HG03045 (cell line): ENCODE measurements around the gene E2F8.

Source experiments
- ATAC-seq: cut with Tn5 transposase; IDR thresholded peaks from one replicate; pipeline ENCODE4 v1.9.1; 2021; ENCODE audit warnings: mild to moderate bottlenecking, moderate library complexity; ENCODE audit not compliant: unreplicated experiment

E2F8 gene

DNA sequence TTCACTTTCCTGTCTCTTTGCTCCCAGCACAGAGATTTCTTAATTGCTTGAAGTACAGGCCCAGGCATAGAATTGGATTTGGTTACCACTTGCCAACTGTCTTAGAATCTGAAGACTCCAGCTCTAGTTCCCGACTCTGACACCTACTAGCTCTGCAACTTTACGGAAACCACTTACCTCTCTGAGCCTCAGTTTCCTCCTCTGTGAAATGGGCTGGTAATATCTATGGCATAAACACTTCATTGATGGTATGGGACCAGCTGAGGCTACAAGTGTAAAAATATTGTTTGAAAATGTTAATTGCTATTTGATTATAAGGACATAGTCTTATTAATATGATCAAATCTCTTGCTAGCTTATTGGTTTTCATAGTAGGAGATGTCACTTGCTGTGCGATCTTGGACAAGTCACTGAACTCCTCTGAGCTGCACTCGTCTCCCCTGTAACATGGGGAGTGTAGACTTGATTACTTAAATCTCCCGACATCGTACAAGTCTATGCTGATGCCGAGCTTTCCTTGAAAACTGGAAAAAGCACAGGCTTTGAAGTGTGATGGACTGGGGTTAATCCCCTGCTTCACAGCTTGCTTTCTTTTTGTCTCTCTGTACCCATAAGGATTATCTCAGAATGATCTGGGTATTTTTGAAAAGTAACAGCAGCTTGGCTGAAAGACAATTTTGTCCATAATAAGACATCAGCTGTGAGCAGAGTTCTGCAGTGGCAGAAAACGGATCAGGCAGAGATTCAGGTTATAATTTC is 11.8 kb upstream of the E2F8 start:
- no peak for ATAC-seq

GRCh38 chr11:19251577-19251976 is 10.8 kb upstream of the E2F8 start:
- ATAC-seq: no peak

GRCh38 chr11:19246816-19247215 is 6.1 kb upstream of the E2F8 start:
- ATAC-seq: no peak

- no peak for ATAC-seq
Observed at GRCh38 chr11:19245351-19245750, 4.6 kb upstream of the E2F8 start.

GRCh38 chr11:19244621-19245020 is 3.9 kb upstream of the E2F8 start:
- ATAC-seq: no peak

GRCh38 chr11:19244084-19244483 is 3.3 kb upstream of the E2F8 start:
- no peak for ATAC-seq

GRCh38 chr11:19243613-19244012 is 2.9 kb upstream of the E2F8 start:
- ATAC-seq: no peak

DNA sequence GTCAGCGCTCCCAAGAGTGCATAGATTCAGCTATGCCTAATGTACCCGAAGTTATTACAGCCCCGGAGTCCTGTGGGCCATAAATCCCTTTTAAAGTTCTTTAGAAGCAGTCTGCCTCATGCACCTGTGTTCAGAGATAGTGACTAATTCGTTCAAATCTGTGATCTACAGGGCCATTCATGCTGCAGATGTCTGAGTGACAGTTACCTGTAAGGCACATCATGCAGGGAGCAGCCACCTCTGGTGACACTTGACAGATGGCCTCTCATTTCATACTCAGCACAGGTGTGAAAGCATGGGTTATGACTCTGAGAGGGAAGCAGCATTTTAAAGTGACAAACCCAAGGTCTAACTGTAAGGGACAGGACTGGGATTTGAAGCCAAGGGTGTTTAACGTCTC is 2.4 kb upstream of the E2F8 start:
- ATAC-seq: no peak

DNA sequence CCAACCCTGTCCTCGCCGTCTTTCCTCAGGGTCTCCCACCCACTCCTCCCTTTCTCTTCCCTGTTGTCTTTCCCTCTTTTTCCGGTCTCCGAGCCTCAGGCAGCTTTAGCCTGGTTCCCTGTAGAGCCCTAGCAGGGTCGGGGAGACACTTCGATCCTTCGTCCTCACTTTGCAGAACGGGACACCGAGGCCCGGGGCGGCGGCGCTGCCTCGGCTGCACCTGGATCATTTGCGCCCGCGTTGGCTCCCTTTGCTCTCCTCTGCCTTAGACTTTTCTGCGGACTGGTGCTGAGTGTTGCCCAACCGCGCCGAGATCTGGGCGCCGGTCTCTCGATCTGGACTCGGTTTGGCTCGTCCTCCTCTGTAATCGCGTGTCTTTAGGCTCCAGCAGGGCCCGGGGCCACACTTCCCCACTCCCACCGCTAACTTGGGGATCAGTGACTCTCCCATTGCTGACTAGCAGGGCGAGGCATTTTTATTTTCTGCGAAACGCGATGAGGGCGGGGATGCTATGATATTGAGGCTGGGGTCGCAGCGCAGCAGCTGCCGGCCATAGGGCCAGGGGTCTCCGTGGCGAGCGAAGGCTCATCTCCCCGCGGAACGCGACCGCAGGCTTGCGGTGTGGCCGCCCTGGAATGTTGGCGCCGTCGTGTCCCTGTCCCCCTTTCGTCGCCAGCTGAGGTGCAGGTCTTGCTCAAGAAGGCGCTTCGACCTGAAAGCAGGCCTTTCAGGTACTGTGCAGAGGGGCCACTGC is 1.6 kb upstream of the E2F8 start:
- ATAC-seq: no peak

DNA sequence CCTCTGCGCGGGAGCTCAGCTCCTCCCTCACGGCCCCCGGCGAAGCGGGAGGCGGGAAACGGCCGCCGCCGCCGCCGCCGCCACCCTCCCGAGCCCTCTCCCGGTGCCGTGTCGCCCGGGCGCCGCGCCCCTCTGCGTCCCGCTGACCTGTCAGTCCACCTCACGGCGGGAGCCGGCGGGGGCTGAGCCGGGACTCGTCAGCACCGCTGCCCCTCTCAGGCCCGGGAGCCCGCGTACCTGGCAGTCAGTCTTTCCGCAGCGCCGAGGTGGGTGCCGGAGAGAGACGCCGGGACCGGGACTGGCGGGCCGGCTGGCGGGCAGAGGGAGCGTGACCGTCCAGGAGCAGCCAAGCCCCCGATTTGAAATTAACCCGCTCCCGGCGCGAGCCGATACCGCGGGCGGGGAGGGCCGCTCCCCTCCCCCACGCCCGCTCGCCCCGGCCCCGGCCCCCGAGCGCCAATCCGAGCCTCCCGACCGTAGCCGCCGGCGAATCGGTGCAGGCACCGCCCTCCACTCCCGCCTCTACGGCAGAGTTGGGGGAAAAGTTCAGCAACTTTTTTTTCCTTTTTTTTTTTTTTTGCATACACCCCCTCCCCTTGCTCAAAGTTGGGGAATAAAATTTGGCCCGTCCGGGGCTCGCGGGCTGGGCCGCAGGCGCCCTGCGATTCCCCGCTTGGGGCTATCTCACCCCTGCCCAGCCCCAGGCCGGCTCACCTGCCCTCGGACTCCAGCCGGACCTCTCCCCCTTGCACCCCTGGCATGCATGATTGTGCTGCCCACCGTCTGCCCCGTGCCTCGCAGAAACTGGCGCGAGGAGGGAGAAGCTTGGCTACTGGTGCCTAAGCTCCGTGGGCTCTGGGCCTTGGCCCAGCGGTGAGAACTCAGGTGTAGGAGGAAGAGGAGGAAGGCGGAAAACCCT is 774 bp upstream of the E2F8 start:
- peak; percentile 35 for ATAC-seq

DNA sequence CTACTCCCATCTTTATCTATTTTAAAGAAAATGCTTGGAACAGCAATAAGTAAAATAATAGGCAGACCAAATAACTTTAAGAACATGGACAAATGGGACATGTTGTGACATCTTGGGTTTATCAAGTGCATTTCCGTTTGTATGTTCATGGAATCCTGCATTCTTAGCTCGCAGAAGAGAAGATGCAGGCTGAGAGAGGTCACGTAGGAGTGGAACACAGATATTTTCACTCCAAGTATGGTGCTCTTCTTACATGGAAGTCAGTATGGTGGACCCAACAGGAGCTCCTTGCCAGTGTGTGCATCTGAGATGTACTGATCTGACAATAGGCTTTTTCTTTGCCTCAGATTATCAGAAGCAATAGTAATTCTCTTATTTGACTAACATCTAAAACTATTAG is 1.7 kb downstream of the E2F8 start:
- ATAC-seq: no peak

DNA sequence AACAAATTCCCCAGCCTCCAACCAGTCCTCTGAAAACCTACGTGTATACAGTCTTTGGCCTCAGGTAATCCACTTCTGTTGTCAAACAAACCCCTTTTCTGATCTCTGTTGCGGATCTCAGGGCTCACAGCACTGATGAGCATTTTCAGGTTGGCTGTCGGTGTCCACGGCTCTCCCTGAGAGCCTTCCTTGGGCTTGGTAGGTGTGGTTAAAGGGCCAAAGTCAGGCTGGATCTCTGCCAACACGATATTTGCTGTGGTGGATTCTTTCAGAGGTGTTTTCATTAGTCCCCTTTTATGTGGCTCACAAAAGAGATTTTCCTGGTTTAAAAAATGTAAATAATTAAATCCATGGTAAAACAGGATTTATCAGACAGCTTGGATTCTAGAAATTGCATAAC is 2.9 kb downstream of the E2F8 start:
- no peak for ATAC-seq

DNA sequence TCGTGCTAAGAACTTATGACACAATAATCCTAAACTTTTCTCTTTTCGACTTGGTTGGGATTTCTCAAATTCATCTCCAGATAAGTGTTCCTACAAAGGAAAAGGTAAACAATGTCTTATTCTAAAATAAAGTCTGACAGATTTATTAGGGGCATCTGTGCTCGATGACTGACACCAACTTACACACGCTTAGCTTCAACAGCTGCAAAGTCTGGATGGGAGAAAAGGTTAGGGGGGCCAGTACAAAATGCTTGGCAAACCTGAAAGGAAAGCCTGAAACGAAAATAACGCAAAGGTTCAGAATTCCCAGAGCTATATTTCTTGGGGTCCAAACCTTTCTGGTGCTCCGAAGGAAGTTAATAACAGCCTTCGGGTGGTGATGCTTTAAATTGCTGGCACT is 3.4 kb downstream of the E2F8 start:
- no peak for ATAC-seq

DNA sequence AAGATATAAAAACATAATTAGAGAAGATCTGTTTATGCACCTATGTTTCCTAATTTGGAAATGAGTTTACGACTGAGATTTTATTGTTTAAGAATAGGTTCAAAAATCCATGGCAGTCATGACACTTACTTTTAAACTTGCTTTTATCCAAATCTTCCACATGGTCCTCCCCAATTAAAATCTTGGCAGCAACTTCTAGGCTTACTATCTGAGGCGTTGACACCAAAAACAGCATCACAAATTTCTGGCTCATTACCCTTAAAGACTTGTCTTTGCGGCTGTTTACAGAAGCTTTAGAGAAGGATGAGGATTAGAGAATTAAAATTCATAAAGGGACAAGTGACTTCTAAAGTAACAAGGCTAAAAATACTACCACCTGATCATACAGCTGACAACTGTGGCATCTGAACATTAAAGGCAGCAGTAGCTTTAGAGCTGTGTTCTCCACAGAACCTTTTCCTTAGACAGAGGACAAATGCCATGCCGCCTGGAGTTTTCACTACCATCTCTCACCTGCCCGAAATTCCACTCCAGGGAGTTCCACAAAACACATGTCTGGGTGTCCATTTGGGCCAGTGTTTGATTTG is 6.4 kb downstream of the E2F8 start:
- no peak for ATAC-seq

DNA sequence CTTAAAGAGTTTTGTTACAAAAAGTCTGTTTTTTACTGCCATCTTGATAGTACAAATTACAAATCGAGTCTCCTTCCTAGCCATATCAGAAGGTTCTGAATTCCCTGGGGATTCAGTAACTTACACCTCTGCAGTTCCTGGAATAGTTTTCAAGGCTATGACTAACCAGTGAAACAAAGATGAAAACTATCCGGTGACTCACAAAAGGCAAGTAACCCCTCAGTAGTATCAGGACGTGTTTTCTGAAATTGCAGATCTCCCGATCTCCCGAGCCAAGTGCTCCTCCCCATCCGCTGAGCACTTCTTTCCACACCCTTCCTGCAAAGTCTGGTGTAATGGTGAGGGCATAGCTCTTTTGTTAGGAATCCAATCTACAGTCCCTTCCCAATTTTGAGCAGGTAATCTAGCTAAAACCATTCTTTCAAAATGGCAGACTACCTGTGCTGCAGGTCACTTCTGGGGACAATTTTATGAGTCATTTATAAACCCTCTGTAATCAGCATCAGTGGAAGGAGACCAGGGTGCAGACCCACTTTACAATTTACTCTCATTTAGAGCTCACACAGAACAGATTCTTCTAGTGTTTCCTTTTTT is 7.7 kb downstream of the E2F8 start:
- ATAC-seq: no peak

DNA sequence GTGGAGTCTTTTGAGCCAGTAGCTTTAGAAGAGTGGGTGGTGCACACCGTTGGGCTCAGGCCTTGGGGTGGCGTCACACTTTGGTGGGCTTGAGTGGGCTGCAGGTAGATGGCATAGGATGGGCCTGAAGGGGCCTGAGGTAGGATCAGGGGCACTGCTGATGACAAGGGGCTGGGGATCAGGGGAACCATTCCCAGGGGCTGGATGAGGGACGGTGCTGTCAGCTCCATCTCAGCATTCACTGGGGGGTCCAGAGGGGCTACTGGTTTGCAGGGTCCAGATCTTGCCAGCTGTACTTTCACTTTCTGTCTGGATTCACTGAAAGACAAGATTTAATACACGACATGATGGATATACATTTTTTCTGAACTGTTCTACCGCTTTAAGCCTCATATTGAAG is 11.1 kb downstream of the E2F8 start:
- no peak for ATAC-seq

DNA sequence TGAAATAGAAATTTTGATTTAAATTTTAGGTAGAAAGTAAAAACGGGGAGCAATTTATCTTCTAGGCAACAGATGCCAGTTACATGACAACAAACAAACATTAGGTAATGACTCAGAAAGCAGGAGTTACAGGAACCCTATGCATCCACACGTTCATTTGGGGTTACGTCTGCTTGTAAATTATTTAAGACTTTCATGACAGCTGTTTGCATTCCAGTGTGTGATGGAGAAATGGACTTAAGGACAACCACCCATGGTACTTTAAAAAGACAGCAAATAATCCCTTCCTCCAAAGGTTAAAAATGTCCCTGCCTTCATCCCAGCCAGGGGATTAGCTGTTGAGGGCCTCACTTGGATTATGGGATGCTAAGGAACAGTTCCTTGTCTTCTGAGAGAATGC is 11.8 kb downstream of the E2F8 start:
- ATAC-seq: no peak

GRCh38 chr11:19226378-19227195 is 14.2 kb downstream of the E2F8 start:
- ATAC-seq: no peak

DNA sequence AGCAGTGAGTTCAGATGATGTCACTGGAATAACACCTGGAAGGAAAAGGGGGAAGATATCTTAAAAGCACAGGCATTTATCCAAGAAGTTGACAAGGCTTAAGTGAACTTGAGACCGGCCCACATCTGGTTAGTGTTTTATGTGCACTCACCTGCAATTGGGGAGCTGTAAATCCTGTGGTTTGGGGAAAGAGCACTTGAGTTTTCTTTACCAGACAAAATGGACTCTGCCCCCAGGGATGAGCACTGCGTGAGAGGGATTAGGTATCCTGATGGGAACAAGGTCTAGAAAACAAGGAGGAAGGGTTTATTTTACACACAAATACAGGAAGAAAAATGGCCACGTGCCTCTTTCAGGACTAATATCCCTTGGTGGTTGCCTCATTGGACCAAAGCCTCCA is 15.2 kb downstream of the E2F8 start:
- ATAC-seq: no peak

- no peak for ATAC-seq
Observed at GRCh38 chr11:19225123-19225522, 15.6 kb downstream of the E2F8 start.
